GM12801 (cell line): ENCODE results near the gene TRMT10C.

ENCODE experiments used
- TF ChIP-seq, protein P1 (sequence below): IDR thresholded peaks from one replicate; pipeline ENCODE4 v1.5.1; 2011; ENCODE audit warnings: control low read depth; ENCODE audit not compliant: insufficient read length; ENCODE audit errors: extremely low read depth

TRMT10C gene

DNA sequence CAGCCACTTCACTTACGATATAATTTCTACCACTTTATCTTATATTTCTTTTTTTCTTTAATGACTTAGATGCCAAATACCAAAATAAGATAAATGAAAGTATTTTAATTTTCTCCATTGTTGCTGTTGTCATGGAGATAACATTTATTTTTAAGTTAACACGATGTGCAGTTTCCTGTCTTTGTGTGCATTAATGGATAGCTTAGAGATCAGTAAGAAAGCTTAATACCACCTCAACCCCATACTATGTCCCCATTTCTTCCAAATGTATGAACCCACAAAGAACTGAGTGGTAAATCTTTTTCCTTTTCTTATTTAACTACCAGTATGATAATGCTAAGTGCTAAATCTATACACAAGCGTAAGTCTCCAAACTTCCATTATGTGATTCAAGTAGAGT lies 29.4 kb downstream of the TRMT10C start:
- TF ChIP-seq, protein P1, sequence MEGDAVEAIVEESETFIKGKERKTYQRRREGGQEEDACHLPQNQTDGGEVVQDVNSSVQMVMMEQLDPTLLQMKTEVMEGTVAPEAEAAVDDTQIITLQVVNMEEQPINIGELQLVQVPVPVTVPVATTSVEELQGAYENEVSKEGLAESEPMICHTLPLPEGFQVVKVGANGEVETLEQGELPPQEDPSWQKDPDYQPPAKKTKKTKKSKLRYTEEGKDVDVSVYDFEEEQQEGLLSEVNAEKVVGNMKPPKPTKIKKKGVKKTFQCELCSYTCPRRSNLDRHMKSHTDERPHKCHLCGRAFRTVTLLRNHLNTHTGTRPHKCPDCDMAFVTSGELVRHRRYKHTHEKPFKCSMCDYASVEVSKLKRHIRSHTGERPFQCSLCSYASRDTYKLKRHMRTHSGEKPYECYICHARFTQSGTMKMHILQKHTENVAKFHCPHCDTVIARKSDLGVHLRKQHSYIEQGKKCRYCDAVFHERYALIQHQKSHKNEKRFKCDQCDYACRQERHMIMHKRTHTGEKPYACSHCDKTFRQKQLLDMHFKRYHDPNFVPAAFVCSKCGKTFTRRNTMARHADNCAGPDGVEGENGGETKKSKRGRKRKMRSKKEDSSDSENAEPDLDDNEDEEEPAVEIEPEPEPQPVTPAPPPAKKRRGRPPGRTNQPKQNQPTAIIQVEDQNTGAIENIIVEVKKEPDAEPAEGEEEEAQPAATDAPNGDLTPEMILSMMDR, result no peak

DNA sequence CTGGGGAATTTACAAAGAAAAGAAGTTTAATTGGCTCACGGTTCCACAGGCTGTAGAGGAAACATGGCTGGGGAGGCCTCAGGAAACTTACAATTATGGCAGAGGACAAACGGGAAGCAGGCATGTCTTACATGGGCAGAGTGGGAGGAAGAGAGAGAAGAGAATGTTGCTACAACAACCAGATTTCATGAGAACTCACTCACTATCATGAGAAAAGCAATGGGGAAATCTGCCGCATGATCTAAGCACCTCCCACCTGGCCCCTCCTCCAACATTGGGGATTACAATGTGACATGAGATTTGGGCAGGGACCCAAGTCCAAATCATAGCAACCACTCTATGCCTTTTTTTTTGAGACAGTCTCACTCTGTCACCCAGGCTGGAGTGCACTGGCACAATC lies 41.1 kb downstream of the TRMT10C start:
- TF ChIP-seq, protein P1, result no peak

DNA sequence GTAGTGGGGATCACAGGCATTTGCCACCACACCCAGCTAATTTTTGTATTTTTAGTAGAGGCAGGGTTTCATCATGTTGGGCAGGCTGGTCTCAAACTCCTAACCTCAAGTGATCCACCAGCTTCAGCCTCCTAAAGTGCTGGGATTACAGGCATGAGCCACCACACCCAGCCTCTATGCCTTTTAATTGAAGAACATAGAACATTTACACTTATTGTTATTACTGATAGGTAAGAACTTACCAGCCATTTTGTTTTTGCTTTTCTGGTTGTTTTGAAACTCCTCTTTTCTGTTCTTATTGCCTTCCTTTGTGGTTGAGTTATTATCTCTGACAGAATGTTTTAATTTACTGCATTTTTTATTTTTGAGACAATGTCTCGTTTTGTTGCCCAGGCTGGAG lies 41.5 kb downstream of the TRMT10C start:
- TF ChIP-seq, protein P1, result no peak

DNA sequence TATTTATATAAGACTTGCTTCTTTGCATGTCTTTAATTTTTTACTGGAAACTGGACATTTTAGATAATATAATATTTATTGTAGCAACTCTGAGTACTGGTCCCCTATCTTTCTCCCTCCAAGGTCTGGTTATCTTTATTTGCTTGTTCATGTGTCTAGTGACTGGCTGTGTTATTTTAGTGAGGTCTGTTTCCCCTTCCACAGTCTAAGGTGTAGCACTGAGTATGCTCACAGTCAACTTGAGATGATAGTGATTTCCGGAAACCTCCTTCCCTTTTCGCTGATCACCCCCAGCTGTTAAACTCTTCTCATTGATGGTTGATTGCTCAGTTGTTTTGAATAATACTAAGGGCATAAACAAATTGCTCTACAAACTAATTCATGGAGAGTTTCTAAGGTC lies 49.4 kb downstream of the TRMT10C start:
- TF ChIP-seq, protein P1, result no peak

DNA sequence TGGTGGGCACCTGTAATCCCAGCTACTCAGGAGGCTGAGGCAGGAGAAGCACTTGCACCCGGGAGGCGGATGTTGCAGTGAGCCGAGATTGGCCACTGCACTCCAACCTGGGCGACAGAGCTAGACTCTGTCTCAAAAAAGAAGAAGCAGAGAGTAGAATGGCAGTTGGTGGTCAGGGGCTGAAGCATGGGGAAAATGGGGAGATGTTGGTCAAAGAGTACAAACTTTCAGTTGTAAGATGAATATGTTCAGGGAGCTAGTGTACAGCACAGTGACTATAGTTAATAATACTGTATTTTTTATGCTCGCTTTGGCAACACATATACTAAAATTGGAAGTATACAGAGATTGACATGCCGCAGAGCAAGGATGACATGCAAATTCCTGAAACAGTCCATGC lies 53.9 kb downstream of the TRMT10C start:
- TF ChIP-seq, protein P1, result no peak
